Stimulated activated naive B cell treated with anti-CD40 and anti-IgM and Interleukin-4, amounts not matched to agents 10 μg/mL and 1 μg/mL and 100 μg/mL, for 72 hours (primary cell): ENCODE data around the gene SRSF1.
"Not testable (repeated sequence)": the region's sequence is repeated elsewhere in the genome, so short reads cannot be mapped to it uniquely, and the experiment has no call there.

Experiments used
- ATAC-seq, 2 donors: fragments of 150-1000 bp; cut with Tn5 transposase; replicated peaks; 2 replicates each; pipeline ENCODE4 v1.10.0; 2021; ENCODE audit warnings: moderate library complexity in 1 of 2
- DNase-seq: peaks from one replicate; pipeline ENCODE4 v3.0.0; 2021
- H3K27ac Mint-ChIP-seq: one replicate; pipeline ENCODE4 v1.8.0; 2022; ENCODE audit warnings: mild to moderate bottlenecking, mixed read lengths
- H3K27me3 Mint-ChIP-seq, 2 donors: one replicate each; pipeline ENCODE4 v1.8.0; 2022; ENCODE audit warnings: mixed read lengths in 2 of 2
- H3K36me3 Mint-ChIP-seq, 2 donors: one replicate each; pipeline ENCODE4 v1.8.0; 2022; ENCODE audit warnings: mixed read lengths in 2 of 2, mild to moderate bottlenecking in 1 of 2
- H3K4me1 Mint-ChIP-seq, 2 donors: one replicate each; pipeline ENCODE4 v1.8.0; 2022; ENCODE audit warnings: mixed read lengths in 2 of 2, mild to moderate bottlenecking in 1 of 2
- H3K4me3 Mint-ChIP-seq, 2 donors: one replicate each; pipeline ENCODE4 v1.8.0; 2022; ENCODE audit warnings: mild to moderate bottlenecking in 2 of 2, mixed read lengths in 2 of 2, moderate library complexity in 1 of 2
- H3K9me3 Mint-ChIP-seq, 2 donors: one replicate each; pipeline ENCODE4 v1.8.0; 2022; ENCODE audit warnings: mixed read lengths in 2 of 2, mild to moderate bottlenecking in 1 of 2

SRSF1 gene

GRCh38 chr17:58006924-58007780, at the start of gene SRSF1:
SRSF1 (minus strand) TSS chr17:58007246; CDS start chr17:58007137, 109 bp downstream.
- Mint-ChIP-seq H3K27me3 (no peaks in the 10 kb centered on the region), H3K4me1 (peaks cover 20 to 59% of the 10 kb centered on the region in 2 donors), H3K27ac (peak within 1 kb of the TSS; percentile 100), H3K9me3 (no peaks in the 10 kb centered on the region), H3K4me3 (peak within 1 kb of the TSS; percentile 96 to 98), H3K36me3 (peaks cover 43 to 51% of the 10 kb centered on the region in 2 donors)
- ATAC-seq, result peak; percentile 91 to 94
- DNase-seq, result peak; percentile 95

- H3K36me3 Mint-ChIP-seq, result no peaks in the 10 kb centered on the region
- no peaks in the 10 kb centered on the region for H3K4me1 Mint-ChIP-seq
- no peak for ATAC-seq
- no peak overlapping the region for H3K27ac Mint-ChIP-seq
- H3K9me3 Mint-ChIP-seq, result no peaks in the 10 kb centered on the region
- DNase-seq, result no peak
- H3K4me3 Mint-ChIP-seq, result no peak overlapping the region
- peaks cover 28 to 35% of the 10 kb centered on the region in 2 donors for H3K27me3 Mint-ChIP-seq
These were observed 49.4 kb upstream of the SRSF1 start for GRCh38 chr17:58056476-58056875.

GRCh38 chr17:58054641-58055040, 47.6 kb upstream of the SRSF1 start:
- H3K36me3 Mint-ChIP-seq, result no peaks in the 10 kb centered on the region
- ATAC-seq (no peak), DNase-seq (no peak)
- no peak overlapping the region for H3K4me3 Mint-ChIP-seq
- H3K9me3 Mint-ChIP-seq, result no peaks in the 10 kb centered on the region
- peaks cover 28 to 34% of the 10 kb centered on the region in 2 donors for H3K27me3 Mint-ChIP-seq
- no peaks in the 10 kb centered on the region for H3K4me1 Mint-ChIP-seq
- no peak overlapping the region for H3K27ac Mint-ChIP-seq

- DNase-seq (no peak), ATAC-seq (no peak)
- no peaks in the 10 kb centered on the region for H3K36me3 Mint-ChIP-seq
- H3K27me3 Mint-ChIP-seq, result peaks cover 23 to 28% of the 10 kb centered on the region in 2 donors
- H3K27ac Mint-ChIP-seq, result no peak overlapping the region
- H3K9me3 Mint-ChIP-seq, result no peaks in the 10 kb centered on the region
- no peak overlapping the region for H3K4me3 Mint-ChIP-seq
- H3K4me1 Mint-ChIP-seq, result no peaks in the 10 kb centered on the region
These were observed 46.1 kb upstream of the SRSF1 start for GRCh38 chr17:58052945-58053715.

GRCh38 chr17:58052407-58052806, 45.4 kb upstream of the SRSF1 start:
- Mint-ChIP-seq H3K4me1 (no peaks in the 10 kb centered on the region), H3K27me3 (peaks cover 25 to 28% of the 10 kb centered on the region in 2 donors), H3K9me3 (no peaks in the 10 kb centered on the region), H3K27ac (no peak overlapping the region), H3K36me3 (no peaks in the 10 kb centered on the region), H3K4me3 (no peak overlapping the region)
- DNase-seq, result no peak
- ATAC-seq, result no peak

- Mint-ChIP-seq H3K27ac (no peak overlapping the region), H3K36me3 (no peaks in the 10 kb centered on the region), H3K4me3 (no peak overlapping the region), H3K27me3 (peaks cover 18 to 28% of the 10 kb centered on the region in 2 donors), H3K4me1 (no peaks in the 10 kb centered on the region), H3K9me3 (no peaks in the 10 kb centered on the region)
- DNase-seq (no peak), ATAC-seq (no peak)
These were observed 44.4 kb upstream of the SRSF1 start for GRCh38 chr17:58051468-58051867.

- no peaks in the 10 kb centered on the region for H3K4me1 Mint-ChIP-seq
- no peak overlapping the region for H3K4me3 Mint-ChIP-seq
These were observed 43.9 kb upstream of the SRSF1 start for GRCh38 chr17:58050966-58051365.

GRCh38 chr17:58049533-58049932, 42.5 kb upstream of the SRSF1 start:
- H3K27ac Mint-ChIP-seq, result no peak overlapping the region
- DNase-seq (no peak), ATAC-seq (no peak)
- no peaks in the 10 kb centered on the region for H3K9me3 Mint-ChIP-seq
- no peaks in the 10 kb centered on the region for H3K36me3 Mint-ChIP-seq
- H3K4me1 Mint-ChIP-seq, result no peaks in the 10 kb centered on the region
- H3K27me3 Mint-ChIP-seq, result peaks cover 16 to 26% of the 10 kb centered on the region in 2 donors
- H3K4me3 Mint-ChIP-seq, result no peak overlapping the region

More at GRCh38 chr17:58050966-58051365, 43.9 kb upstream of the SRSF1 start:
- Mint-ChIP-seq H3K9me3 (no peaks in the 10 kb centered on the region), H3K27ac (no peak overlapping the region), H3K36me3 (no peaks in the 10 kb centered on the region), H3K27me3 (peaks cover 18 to 28% of the 10 kb centered on the region in 2 donors)
- no peak for ATAC-seq
- DNase-seq, result no peak

- Mint-ChIP-seq H3K27me3 (peaks cover 21 to 29% of the 10 kb centered on the region in 2 donors), H3K4me1 (no peaks in the 10 kb centered on the region), H3K36me3 (no peaks in the 10 kb centered on the region), H3K4me3 (no peak overlapping the region), H3K9me3 (peaks cover 0 to 4% of the 10 kb centered on the region in 2 donors), H3K27ac (no peak overlapping the region)
- DNase-seq (no peak), ATAC-seq (no peak)
These were observed 40.5 kb upstream of the SRSF1 start for GRCh38 chr17:58047376-58048150.

- Mint-ChIP-seq H3K27ac (no peak overlapping the region), H3K4me1 (no peaks in the 10 kb centered on the region)
- no peak for ATAC-seq
These were observed 39.4 kb upstream of the SRSF1 start for GRCh38 chr17:58046239-58047094.

GRCh38 chr17:58044256-58044655, 37.2 kb upstream of the SRSF1 start:
- peaks cover 37 to 43% of the 10 kb centered on the region in 2 donors for H3K27me3 Mint-ChIP-seq
- not testable (repeated sequence) for ATAC-seq, H3K4me3 Mint-ChIP-seq, DNase-seq, H3K4me1 Mint-ChIP-seq, H3K36me3 Mint-ChIP-seq, H3K27ac Mint-ChIP-seq, H3K9me3 Mint-ChIP-seq

More at GRCh38 chr17:58046239-58047094, 39.4 kb upstream of the SRSF1 start:
- H3K9me3 Mint-ChIP-seq, result peaks cover 0 to 4% of the 10 kb centered on the region in 2 donors
- H3K36me3 Mint-ChIP-seq, result no peaks in the 10 kb centered on the region
- H3K27me3 Mint-ChIP-seq, result peaks cover 27 to 32% of the 10 kb centered on the region in 2 donors
- H3K4me3 Mint-ChIP-seq, result no peak overlapping the region
- DNase-seq, result no peak

- H3K4me3 Mint-ChIP-seq, result no peak overlapping the region
- no peaks in the 10 kb centered on the region for H3K36me3 Mint-ChIP-seq
- H3K9me3 Mint-ChIP-seq, result peaks cover 0 to 4% of the 10 kb centered on the region in 2 donors
- H3K27me3 Mint-ChIP-seq, result peaks cover 38 to 44% of the 10 kb centered on the region in 2 donors
- DNase-seq (no peak), ATAC-seq (no peak)
- no peaks in the 10 kb centered on the region for H3K4me1 Mint-ChIP-seq
- no peak overlapping the region for H3K27ac Mint-ChIP-seq
These were observed 36.5 kb upstream of the SRSF1 start for GRCh38 chr17:58043221-58044181.
